Measurements from ENCODE around the gene CD58. TPM values are rescaled to one million over a fixed set of nuclear protein-coding genes. Genes with fewer than 3 reads are reported as not detected.

CD58 gene
- total and polyA plus RNA-seq, 4 donors, result 5.1 to 30.2 (median 10.8) TPM

DNA sequence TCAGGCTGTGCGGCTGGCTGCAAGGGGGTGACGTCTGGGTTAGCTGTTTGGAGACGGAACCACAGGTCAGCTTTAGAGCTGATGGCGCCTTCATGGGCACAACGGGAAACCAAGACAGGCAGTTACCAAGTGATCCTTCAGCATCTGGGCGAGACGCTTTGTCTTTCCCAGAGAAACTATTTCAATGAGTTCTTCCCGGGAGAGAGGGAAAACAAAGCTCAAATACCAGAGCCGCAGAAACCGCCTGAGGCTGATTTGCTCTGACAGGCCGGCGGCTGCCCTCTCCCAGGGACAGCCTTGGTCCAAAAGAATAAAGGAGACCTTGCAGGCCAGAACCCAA lies 76.5 kb downstream of the CD58 start:
- Histone ChIP-seq H3K36me3 (ENCODE audit: control insufficient read depth in 4 of 4, insufficient read depth in 3 of 4, low read depth in 1 of 4, low read length in 3 of 4) (no peaks in the 10 kb centered on the region), H3K4me1 (ENCODE audit: control insufficient read depth in 4 of 4, insufficient read depth in 4 of 4, low read length in 3 of 4) (peaks cover 14 to 77% (median 55%) of the 10 kb centered on the region in 4 donors), H3K9me3 (ENCODE audit: control insufficient read depth in 4 of 4, low read length in 3 of 4) (no peaks in the 10 kb centered on the region), H3K27me3 (ENCODE audit: control insufficient read depth in 4 of 4, insufficient read depth in 4 of 4, low read length in 3 of 4) (no peaks in the 10 kb centered on the region), H3K9ac (ENCODE audit: low read depth in 1 of 2, low read length in 2 of 2) (peak overlapping the region; percentile 9 to 54), H3K4me3 (ENCODE audit: low read depth in 1 of 3, low read length in 3 of 3) (peak overlapping the region; percentile 17 to 48 (median 38)), H3K27ac (ENCODE audit: low read depth in 1 of 2, low read length in 2 of 2) (peak overlapping the region; percentile 68 to 83)
- no peak for TF ChIP-seq JUND (IDR thresholded peaks at IDR 0.05)
- TF ChIP-seq CTCF (IDR thresholded peaks at IDR 0.05; ENCODE audit: low read depth, low read length, missing input control), result no peak
- no peak for TF ChIP-seq YY1 (IDR thresholded peaks at IDR 0.05)
- TF ChIP-seq HNF4A (conservative IDR thresholded peaks at IDR 0.05), result no peak
- no peak for TF ChIP-seq GABPA (IDR thresholded peaks at IDR 0.05 in 1 of 2, conservative IDR thresholded peaks at IDR 0.05 in 1 of 2)
- TF ChIP-seq RXRA (IDR thresholded peaks at IDR 0.05), result no peak
- no peak for TF ChIP-seq HNF4G (IDR thresholded peaks at IDR 0.05)
- TF ChIP-seq SP1 (IDR thresholded peaks at IDR 0.05), result no peak
- no peak for TF ChIP-seq NR2F2 (IDR thresholded peaks at IDR 0.05)
- no peak for TF ChIP-seq RAD21 (IDR thresholded peaks at IDR 0.05)
- no peak for TF ChIP-seq REST (IDR thresholded peaks at IDR 0.05)
- TF ChIP-seq, protein P1, sequence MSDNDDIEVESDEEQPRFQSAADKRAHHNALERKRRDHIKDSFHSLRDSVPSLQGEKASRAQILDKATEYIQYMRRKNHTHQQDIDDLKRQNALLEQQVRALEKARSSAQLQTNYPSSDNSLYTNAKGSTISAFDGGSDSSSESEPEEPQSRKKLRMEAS (IDR thresholded peaks at IDR 0.05), result no peak
- TF ChIP-seq, protein P2, sequence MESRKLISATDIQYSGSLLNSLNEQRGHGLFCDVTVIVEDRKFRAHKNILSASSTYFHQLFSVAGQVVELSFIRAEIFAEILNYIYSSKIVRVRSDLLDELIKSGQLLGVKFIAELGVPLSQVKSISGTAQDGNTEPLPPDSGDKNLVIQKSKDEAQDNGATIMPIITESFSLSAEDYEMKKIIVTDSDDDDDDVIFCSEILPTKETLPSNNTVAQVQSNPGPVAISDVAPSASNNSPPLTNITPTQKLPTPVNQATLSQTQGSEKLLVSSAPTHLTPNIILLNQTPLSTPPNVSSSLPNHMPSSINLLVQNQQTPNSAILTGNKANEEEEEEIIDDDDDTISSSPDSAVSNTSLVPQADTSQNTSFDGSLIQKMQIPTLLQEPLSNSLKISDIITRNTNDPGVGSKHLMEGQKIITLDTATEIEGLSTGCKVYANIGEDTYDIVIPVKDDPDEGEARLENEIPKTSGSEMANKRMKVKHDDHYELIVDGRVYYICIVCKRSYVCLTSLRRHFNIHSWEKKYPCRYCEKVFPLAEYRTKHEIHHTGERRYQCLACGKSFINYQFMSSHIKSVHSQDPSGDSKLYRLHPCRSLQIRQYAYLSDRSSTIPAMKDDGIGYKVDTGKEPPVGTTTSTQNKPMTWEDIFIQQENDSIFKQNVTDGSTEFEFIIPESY (IDR thresholded peaks at IDR 0.05), result no peak
- no peak for TF ChIP-seq FOXA2 (IDR thresholded peaks at IDR 0.05)
- TF ChIP-seq FOXA1 (IDR thresholded peaks at IDR 0.05), result no peak
- TF ChIP-seq, protein P3, sequence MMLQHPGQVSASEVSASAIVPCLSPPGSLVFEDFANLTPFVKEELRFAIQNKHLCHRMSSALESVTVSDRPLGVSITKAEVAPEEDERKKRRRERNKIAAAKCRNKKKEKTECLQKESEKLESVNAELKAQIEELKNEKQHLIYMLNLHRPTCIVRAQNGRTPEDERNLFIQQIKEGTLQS (IDR thresholded peaks at IDR 0.05), result no peak
- TF ChIP-seq TAF1 (conservative IDR thresholded peaks at IDR 0.05), result no peak
- TF ChIP-seq EGR1 (IDR thresholded peaks at IDR 0.05; ENCODE audit: low read depth in 2 of 2), result no peak
- DNase-seq (ENCODE audit: low spot score), result no peak
- WGBS, result 46% methylated on average over 12 of the region's 12 CpGs
